Activated naive CD4-positive, alpha-beta T cell (primary cell): ENCODE data around the gene IMMP2L.
"Not testable (repeated sequence)": the region's sequence is repeated elsewhere in the genome, so short reads cannot be mapped to it uniquely, and the experiment has no call there.

Experiments used
- DNase-seq, 4 experiments: peaks; one replicate each; lab custom pipeline; 2025; lab: John Stamatoyannopoulos, UW

IMMP2L gene

DNA sequence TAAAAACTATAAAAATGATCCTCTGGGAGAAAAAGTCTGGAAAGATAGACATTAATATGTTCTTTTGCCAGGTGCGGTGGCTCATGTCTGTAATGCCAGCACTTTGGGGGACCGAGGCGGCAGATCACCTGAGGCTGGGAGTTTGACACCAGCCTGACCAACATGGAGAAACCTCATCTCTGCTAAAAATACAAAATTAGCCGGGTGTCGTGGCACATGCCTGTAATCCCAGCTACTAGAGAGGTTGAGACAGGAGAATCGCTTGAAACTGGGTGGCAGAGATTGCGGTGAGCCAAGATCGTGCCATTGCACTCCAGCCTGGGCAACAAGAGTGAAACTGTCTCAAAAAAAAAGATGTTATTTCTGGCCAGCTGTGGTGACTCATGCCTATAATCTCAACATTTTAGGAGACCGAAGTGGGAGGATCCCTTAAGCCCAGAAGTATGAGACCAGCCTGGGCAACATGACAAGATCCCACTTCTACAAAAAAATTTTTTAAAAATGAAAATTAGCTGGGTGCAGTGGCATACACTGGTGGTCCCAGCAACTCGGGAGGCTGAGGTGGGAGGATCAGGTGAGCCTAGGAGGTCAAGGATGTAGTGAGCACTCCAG lies 573.3 kb downstream of the IMMP2L start:
- DNase-seq = no peak

DNA sequence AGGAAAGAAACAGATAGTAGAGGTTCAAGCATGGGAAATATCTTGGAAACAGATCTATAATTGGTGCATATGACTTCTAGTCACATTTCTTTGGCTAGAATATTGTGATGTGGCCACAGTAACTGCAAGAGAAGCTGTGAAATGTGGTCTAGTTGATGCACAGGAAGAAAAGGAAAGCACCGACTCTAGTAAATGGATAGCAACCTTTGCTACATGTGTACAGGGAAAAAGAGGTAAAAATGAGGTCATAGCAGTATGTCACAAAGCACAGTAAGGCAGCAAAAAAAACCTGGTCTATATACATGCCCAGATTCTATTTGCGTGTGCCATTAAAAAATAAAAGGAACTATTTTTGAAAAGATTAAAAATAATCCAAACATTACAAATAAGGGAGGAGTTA lies 573.9 kb downstream of the IMMP2L start:
- DNase-seq = no peak

DNA sequence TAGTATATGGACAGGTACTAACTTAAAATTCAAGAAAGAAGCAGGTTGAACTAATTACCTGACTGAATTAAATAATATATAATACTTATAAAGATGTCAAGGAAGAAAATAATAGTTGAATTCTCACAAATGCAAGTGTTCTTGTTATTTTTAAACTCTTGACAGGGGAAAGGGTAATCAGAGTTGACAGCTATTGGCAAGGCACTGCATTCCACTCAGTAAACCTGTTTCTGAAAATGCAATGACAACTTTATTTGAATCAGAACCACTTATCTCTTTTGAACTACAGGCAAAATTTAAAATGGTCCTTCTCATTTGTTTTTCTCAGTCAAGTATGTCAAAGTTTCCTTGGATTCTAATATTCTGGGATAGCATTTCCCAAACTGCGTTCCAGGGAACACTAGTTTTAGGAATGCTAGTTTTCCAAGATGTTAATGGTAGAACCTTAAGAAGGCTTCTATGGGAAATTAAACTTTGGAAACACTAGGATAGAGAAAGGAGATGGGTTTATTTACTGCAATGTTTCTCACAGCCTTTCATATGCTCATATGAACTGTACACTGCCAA lies 575.1 kb downstream of the IMMP2L start:
- DNase-seq = no peak

DNA sequence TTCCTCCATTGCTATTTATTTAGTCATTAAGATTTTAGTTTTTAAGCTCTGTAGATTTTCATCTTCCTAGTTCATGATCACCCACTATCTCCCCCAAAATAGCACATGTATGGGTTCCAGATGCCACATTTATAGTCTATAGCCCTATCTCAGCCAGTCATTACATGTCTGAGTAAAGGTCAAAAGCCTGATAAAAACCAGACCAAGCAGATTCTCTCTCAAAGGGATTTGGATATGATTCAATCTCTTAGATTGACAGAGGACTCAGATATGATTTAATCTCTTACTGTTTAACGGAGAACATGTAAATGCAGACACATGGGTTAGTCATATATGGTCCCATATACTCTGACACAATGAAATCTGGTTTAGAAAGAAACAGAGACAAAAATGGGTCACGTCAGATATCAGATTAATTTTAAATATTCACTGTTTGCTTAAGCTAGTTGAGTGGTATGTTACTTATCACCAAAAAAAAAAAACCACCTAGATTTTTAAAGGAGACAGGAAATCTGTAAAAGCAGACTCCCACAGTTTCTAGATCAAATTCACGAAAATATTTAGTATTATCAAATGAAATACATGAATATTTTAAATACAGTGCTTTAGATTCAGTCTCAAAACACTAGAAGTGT lies 578.4 kb downstream of the IMMP2L start:
- no peak for DNase-seq

DNA sequence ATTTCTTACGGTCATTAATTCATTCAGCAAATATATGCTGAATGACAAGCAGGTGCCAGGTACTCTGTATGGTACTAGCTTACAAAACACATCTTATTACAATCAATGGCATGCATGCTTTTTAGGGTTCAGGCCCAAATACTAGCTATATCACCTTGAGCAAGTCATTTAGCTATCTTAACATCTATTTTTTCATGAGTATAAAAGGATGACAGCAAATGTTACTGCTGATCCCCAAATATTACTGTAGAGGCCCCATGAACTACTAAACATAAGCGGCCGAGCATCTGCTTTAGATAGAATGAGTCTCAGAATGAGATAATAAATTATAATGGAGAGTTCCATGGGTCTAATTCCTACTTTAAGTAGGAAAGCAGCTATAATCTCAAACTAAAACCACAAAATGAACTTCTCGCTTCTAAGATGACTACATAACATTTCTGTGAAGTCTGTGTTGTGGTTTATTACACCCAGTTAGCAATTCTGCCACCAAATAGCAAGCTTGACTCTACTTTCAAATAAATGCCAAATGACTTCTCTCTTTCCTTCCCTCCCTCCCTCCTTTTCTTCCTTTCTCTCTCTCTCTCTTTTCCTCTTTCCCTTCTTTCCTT lies 585.1 kb downstream of the IMMP2L start:
- no peak for DNase-seq

DNA sequence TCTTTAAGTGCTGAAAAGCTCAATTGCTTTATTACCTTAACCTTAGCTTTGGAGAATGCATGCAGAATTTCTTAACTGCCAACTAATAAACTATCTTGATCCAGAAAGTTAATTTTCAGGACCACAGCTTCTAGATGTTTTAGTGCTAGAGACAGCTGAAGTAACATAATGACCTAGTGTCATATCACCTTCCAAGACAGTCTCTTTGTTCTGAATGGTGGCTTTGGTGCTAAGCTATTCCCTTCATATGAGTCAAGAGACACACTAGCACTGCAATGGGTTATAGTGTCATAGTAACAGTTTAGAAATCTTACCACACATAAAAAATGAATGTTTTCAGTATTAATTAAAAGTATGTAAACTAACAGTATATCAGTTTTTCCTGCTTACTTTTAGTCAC lies 586.8 kb downstream of the IMMP2L start:
- DNase-seq = no peak

DNA sequence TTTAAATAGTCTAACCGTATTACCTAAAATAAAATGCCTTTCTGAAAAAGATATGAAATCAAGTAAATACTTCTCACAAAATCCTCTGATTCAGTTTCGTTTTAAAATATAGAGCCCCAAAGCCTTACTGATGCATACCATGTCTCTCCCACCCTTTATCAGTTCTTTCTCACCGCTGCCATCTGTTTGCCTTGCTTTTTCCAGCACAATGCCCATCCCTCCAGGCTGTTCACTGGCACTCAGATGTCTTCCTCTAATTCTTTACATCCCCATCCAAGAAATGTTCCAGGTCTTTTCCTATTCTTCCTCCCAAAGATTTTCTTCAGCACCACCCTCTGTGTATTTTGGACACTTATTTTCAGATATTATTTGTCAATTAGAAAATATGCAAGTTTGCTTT lies 587.9 kb downstream of the IMMP2L start:
- no peak for DNase-seq

DNA sequence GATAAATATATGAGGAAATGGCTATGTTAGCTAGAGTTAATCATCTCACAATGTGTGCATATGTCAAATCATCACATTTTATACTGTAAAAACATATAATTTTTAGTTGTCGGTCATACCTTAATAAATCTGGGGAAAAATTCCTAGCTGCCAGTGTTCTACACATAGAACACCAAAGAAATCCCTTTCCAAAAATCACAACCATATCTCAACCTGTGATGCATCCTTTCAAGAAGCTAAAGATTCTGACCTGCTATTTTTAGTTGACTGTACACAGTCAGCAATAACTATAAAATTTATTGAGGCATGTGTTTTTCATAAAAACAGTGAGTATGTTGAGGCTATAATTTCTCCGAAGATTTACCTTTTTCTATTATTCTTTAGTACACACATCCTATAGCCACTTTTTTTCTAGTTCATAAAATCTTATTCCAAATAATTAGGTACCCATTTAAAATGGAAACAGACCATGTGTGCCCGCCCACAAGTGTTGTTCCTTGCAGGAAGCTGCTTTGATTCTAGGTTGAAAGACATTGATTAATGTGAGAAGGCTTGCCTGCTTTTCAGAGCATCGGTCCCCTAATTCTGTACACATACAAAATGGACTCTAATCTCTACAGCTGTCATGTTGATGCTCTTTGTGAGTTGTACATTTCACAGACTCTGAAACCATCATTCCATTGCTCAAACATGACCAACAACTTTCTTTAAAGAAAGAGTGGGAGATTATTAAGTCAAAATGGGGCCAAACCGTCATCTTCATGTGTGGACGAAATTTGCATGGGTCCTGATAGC lies 588.9 kb downstream of the IMMP2L start:
- no peak for DNase-seq

DNA sequence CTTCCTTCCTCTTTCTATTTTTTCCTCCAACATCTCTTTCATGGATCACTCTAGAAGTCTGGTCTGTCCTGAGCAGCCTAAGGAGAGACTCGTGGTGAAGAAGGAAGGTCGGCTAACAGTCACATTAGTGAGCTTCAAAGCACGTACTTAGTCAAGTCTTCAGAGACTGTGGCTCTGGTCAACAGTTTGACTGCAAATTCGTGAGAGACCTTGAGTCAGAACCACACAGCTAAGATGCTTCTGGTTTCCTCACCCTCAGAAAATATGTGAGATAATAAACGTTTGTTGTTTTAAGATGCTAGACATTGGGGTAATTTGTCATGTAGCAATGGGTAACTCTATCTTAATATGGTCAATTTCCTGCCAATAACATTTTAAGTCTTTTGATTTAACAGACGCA lies 597.5 kb downstream of the IMMP2L start:
- DNase-seq = no peak

DNA sequence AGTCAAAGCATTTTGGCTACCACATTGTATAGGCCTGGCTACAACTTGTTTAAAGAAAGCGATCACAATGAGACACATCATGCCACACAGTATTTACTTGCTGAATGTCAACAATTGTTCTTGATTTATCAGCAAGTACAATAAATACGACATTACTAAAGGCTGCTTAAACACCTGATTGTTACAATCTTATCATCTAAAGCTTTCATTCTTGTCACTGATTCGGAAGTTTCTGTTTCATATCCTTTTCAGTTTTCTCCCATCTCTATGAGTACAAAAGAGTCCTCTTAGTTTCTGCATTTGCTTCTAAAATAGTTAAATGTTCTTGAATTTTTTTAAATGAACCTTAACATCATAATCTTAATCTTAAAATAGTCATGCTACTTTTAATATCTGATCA lies 599.5 kb downstream of the IMMP2L start:
- no peak for DNase-seq

DNA sequence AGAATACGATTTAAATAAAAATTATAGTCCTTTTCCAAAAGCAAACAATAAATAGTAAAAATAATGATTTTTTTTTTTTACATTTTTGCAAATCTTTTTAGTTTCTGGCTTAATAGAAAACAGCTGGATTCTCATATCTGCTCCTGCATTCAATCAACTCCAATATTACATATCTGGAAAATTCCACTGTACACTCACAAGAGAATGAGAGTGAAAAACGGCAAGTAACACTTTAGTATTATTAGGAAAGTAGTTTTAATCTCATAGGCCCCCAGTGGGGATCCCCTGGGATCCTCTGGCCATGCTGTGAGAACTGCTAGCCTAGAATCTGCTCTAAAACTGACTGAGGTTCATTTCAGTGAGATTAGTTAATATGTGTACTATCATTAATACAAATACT lies 599.9 kb downstream of the IMMP2L start:
- no peak for DNase-seq

DNA sequence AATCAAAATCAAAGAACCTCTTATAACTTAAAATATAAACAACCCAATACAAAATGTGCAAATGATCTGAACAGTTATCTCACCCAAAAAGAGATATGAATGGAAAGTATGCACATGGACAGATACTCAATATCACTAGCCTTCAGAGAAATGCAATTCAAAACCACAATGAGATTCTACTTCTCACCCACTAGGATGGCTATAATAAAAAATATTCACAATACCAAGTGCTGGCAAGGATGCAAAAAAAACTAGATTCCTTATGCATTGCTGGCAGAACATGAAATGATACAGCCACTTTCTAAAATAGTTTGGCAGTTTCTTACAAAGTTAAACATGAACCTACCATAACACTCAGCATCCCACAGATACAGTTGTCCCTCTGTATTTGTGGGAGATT lies 601.5 kb downstream of the IMMP2L start:
- DNase-seq = no peak

DNA sequence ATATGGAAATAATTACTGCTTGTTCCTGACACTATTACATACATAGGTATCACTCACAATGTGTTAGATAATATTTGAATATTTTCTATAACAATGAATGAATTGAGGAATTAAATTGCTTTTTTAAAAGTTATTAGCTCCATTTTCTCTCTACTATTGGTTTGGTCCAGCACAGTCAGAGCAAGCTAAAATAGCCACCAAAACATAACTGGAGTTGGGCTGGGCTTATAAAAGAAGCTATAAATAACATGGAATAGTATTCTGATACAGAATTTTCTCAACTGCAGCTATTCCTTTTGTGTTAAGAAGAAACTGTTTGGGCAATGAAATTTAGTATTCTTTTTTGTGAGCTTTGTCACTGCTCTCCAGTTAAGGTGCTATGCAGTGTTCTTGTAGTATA lies 614.0 kb downstream of the IMMP2L start:
- no peak for DNase-seq

DNA sequence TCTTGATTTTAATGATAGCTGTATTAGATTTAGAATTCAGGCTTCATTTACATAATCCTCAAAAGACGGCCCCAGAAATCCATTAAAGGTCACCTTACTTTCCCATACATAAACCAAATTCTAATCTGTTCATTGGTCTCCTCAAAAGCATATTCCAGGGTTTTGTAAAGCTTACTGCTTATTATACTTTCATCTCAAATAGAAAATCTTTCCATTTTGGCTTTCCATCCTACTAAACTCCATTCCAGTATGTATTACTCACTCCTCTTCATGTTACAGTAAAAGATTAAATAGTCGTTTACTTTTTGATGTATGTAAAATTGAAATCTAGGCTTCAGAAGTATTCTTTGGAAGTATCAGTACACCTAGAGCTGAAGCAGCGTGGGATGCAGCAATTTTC lies 614.9 kb downstream of the IMMP2L start:
- DNase-seq = no peak

DNA sequence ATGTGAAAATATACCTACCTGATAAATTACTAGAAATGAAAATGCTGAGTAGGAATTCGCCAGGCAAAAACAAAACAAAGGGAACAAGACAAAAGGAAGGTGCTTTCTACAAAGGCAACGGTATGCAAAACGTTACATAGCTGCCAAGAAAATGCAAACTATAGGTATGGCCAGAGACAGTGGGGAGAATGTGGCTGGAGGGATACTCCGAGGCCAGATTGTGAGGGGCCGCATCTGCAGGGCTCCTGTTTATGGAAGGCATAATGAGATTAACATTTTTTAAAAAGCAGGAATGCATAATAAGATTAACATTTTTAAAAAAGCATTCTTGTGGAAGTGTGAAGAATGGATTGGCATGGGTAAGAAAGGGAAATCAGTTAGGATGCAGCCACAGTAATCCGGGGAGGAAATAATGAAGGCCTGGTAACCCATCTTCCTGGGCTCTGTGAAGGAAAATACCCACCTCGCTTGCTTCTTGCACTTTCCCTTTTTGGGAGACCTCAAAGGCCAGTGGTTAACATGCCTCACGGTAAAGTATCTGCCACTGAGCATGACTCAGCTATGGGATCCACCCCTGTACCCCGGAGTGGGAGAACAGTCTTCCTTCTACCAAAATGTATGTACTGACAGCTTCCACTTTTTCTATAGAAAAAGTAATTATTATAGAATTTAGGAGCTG lies 617.2 kb downstream of the IMMP2L start:
- no peak for DNase-seq

DNA sequence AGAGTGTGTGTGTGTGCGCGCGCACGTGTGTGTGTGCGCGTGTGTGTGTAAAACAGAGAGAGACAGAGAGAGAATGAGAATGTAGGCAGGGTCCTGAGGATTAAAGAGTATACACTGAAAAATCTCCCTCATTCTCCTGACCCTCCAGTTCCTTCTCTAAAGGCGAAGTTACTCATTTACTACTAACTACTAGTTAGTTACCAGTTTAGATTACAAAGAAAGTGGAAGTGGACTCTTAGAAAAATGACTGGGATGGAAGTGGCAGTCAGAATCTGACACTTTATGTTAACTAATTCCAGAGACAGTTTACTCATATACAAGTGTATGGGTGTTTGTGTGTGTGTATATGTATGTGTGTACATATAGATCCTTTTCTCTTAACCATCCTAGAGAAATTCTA lies 617.8 kb downstream of the IMMP2L start:
- DNase-seq = no peak

DNA sequence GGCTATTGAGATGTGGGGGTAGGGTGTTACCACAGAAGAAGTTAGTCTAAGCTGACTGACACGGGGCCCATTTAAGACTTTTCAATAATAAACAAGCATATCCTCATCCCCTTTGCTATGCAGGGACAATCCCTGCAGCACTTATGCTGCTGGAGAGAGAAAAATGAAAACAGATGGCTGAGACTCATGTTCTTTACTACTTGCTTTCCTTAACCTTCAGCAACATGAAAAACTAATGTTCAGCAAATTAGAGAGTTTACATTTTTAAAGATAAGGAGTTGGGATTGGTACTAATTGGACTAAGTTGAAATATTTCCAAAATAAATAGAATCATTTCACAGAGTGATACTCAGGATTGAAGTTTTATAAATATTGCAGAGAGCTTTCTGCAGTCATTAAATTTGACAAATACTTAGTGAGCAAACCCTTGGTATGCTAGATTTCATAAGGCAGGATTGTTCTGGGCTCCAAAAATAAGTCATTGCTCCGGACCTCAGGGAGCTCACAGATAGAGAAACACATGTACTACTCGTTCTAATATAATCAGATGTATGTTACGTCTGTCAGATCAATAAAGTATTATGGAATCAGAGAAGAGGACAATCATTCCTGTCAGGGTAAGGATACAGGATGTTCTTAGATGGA lies 618.5 kb downstream of the IMMP2L start:
- no peak for DNase-seq

DNA sequence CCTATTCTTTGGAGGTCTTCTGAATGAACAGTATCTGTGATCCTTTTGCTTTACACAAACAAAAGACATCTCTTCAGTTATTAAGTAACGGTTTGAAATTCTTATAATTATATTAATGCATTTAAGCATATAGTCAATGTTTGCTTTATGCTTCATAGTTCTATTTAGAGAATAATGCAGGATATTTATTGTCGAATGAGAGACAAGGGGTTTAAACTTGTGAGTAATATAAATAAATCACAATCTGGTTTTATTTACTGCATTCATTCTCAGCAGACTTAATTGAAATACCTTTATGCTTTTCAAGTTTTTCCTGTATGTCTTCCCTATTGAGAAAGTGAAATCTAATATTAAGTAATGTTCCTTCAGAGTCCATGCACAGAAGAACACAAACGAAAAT lies 620.9 kb downstream of the IMMP2L start:
- DNase-seq = no peak

DNA sequence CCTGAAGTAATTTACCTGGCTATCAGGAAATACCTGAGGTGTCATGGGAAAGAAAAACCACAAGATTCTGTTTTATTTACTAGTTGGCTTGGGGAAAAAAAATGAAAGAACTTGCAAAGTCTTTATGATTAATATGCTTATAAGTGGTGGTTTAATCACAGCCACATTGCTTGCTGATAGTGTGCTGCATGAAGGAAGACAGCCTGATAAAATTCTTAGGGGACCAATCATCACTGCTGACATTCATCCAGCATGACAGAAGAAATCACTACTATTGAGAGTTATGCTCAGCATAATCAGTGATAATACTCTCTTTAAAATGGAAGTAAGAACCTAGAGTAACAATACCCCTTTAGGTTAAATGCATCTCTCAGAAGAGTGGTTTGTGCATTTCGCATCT lies 621.5 kb downstream of the IMMP2L start:
- no peak for DNase-seq

DNA sequence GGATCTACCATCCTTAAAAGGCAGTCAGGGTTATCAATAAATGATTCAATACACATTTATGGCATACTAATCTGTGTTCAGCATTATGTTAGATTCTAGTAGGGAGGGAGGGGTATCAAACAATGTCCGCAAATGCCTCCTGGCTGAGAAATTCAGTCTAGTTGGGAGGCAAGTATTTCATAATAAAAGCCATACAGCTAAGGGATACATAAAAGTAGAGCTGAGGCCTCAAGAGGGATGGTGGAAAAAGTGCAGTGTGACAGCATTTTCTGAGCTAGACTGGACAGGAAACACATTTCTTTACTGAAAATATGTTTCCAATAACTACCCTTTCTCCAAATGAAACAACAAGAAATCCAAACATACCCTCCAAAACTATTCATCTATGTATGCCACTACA lies 624.1 kb downstream of the IMMP2L start:
- DNase-seq = no peak

DNA sequence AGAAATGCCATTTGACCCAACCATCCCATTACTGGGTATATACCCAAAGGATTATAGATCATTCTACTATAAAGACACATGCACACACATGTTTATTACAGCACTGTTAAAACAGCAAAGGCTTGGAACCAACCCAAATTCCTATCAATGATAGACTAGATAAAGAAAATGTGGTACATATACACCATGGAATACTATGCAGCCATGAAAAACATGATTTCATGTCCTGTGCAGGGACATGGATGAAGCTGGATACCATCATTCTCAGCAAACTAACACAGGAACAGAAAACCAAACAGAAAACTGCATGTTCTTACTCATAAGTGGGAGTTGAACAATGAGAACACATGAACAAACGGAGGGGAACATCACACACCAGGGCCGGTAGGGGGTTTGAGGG lies 625.6 kb downstream of the IMMP2L start:
- not testable (repeated sequence) for DNase-seq
